ENCODE data around the gene NUP62.
"Not testable (repeated sequence)": the region's sequence is repeated elsewhere in the genome, so short reads cannot be mapped to it uniquely, and the experiment has no call there.

NUP62 gene

DNA sequence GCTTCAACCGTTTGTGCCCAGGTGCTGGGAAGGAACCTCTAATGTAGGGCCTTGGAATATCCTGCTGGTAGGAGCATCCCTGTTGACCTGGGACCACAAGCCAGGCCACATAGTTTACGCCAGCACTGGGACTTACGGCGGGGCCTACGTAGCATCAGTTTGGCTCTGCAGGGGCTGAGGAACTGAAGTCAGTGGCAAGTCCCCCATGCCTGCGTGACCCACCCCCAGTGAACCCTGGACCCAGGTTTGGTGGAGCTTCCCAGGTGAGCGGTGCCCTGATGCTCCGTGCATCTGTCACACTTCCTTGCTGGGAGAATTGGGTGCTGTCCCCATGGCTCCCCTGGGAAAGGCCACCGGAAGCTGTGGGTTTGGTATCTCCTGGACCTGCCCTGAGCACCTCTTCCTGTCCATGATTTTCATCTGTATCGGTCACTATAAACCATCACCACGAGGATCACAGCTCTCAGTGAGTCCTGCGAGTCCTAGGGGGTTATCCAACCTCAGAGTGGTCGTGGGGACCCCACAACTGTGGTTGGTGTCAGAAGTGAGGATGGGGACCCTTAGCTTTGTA is 21.7 kb upstream of the NUP62 start:
- no peak for DNase-seq

DNA sequence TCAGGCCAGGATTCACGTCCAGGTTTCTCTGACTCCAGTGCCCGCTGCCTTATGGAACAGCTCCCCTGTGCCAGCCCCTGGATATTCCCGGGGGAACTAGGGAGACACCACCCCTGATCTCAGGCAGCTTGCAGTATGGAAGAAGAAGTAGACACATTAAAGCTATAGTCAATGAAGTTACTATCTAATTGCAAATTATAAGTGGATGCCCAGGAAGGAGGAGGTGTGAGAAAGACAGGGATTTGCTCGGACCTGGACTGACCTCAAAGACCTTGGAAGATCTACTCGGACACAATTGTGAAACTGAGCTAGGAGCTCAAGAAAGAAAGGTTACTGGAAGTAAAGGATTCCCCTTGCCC is 21.3 kb upstream of the NUP62 start:
- DNase-seq: no peak

DNA sequence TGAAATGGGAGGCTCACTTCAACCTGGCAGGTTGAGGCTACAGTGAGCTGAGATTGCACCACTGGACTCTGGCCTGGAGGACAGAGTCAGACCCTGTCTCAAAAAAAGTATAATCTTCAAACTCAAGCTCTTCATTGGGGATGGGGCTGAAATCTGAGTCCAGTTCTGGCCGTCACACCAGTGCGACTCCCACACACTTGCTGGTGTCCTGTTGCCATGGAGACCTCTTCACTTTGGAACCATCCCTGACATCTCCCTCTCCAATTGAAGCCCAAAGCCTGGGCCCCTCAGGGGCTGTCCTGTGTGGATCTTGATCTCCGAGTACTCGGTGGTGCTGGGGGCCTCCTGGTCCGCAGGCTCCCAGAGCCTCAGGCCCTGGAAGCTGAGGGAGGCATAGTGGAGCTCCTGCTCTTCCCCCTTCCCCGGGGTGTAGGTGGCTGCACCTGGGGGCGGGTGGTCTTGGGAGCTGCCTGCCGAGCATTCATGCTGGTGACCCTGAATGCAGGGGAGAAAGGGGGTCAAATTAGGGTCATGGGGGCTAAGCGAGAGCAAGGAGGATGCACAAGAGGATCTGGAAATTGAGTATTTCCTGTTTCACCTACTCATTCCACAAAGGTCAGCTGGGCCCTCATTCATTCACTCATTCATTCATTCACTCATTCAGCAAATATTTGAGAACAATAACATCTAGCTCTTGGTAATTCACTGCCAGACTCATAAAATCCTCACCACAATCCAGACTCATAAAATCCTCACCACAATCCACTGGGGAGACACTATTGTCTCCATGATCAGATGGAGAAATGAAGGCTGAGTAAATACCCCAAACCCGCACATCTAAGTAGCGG is 20.7 kb upstream of the NUP62 start:
- DNase-seq: no peak

DNA sequence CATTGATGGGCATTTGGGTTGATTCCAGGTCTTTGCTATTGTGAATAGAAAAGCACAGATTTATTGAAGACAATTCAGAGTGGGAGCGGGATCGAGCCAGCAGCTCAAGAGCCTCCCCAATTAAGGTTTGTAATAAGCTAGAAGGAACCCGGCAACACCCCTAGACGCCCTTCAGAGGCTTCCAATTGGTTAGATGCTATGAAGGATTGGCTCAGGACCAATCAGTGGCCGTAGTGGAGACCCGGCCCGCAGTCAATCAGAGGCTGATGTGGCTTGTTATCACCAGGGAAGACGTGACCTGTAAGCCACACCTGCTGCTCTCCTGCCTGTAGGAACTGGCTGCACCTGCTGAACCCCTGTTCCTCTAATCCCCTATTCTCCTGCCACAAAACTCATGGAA is 17.1 kb upstream of the NUP62 start:
- DNase-seq: no peak

DNA sequence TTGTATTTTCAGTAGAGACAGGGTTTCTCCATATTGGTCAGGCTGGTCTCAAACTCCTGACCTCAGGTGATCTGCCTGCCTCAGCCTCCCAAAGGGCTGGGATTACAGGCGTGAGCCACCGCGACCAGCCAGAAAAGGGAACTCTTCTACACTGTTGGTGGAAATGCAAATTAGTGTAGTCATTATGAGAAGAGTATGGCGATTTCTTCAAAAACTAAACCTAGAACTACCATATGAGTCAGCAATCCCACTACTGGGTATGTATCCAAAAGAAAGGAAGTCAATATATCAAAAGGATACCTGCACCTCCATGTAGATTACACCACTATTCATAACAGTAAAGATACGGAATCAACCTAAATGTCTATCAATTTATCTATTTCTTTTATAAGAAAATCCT is 15.3 kb upstream of the NUP62 start:
- not testable (repeated sequence) for DNase-seq

DNA sequence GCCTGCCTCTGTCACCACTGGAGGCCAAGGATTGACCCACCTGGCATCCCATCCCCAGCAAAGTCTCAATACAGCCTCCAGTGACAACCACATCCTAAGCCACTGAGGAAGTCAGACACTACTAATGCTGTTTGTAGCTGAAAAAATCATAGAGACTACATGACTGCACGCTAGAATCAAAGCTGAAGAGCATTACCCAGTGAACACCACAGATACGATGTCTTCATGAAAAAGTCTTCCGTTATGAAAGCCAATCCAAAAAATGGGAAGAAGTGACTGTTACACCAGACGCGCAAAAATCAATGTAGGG is 11.1 kb upstream of the NUP62 start:
- no peak for DNase-seq

DNA sequence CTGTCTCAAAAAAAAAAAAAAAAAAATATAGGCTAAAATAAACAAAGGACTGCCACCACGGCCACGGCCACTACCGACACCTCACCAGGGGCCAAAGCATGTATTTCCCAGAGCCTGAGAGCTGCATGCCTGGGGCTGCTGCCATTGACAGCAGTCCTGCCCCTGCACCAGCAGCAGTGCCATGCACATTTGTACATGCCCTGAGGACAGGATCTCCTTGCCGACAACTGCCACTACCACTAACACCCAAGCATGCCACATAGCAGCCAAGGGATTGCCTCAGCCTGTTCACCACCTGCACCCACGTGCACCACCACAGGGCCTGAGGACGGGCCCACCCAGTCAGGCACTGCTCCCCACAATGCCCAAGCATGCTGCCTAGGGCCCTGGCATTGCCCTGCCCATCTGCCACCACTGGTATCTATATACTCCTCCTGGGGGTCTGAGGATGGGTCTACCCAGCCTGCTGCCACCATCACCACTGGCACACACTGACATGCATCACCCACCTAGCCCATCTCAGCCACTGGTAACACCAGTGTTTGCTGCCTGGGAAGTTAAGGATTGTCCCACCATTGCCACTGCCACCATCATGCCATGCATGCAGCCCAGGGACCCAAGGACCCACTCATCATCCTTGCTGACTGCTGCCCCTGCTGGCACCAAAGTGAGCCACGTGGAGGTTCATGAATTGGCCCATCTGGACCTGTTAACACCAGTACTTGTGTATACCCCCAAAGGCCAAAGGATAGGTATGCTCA is 10.6 kb upstream of the NUP62 start:
- DNase-seq: no peak

DNA sequence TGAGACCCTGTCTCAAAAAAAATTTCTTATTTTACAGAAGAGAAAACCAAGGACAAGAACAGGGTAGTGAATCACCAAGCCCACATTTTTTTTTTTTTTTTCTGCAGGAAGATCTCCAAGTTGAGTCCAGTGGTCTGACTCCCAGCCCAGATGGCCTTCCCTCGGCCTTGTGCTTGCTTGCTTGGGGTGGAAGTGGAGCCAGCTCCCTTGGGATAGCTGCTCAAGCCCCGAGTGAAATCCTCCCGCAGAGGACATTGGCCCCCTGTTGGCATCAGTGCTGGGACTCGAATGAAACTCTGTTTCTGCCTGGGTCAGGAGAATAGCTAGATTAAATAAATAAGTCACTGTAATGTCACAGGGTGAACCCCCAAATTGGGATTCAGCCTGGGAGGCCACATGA is 9.4 kb upstream of the NUP62 start:
- DNase-seq: no peak

DNA sequence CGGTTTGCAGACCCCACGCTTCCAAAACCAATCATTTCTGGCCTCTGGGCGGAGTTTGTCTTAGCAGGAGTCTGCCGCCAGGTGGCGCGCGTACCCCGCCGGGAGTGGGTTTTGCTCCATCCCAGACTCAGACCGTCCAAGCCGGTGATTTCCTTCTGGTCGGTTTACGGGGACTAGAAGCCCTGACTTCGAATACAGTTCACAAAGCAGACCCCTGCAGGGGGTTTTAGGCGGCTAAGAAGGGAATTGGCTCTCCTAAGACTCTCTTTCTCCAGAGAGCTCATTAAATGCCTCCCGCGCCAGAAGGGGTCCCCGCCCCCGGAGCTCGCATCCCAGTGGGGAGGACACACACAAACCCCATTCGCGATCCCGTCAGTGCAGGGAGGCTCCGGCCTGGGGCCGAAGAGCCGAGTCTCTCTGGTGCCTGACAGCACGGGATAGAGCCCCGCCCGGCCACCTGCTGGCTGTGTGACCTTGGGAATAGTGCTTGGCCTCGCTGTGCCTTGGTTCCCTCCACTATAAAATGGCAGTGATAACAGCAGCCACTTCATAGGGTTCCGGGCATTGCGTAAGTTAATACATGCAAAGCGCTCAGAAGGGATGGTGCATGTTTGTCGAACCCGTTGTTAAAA is 8.6 kb upstream of the NUP62 start:
- peak; percentile 67 for DNase-seq

DNA sequence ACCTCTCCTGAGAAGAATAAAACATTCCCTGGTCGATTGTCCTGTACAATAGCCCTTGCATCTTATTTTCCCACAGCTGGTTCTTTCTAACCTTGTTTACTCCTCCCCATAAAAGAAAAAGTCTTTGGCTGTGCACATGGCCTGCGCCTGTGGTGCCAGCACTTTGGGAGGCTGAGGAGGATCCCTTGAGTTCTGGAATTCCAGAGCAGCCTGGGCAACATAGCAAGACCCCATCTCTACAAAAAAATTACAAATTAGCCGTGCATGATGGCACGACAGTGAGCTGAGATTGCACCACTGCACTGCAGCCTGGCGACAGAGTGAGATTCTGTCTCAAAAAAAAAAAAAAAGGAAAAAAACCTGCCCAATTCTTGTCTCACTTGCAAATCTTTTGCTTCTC is 7.2 kb upstream of the NUP62 start:
- no peak for DNase-seq

DNA sequence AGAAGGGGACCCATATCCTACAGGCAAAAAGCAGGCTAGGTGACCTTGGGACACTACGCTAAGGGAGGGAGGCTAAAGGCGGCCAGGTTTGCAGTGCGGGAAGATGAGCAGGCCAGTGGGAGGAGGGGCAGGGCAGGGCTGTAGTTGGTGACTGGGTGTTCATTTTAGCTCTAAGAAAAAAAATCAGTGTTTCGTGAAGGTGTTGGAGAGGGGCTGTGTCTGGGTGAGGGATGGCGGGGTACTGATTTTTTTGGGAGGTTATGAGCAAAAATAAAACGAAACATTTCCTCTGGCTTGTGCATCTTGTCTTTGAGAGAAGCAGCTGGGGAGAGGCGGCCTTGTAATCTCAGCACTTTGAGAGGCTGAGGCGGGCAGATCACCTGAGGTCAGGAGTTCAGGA is 4.3 kb upstream of the NUP62 start:
- DNase-seq: no peak

DNA sequence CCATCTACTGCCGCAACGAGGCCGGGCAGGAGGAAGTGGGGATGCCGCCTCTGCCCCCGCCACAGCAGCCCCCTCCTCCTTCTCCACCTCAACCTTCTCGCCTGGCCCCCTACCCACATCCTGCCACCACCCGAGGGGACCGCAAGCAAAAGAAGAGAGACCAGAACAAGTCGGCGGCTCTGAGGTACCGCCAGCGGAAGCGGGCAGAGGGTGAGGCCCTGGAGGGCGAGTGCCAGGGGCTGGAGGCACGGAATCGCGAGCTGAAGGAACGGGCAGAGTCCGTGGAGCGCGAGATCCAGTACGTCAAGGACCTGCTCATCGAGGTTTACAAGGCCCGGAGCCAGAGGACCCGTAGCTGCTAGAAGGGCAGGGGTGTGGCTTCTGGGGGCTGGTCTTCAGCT is 3.4 kb upstream of the NUP62 start:
- no peak for DNase-seq

DNA sequence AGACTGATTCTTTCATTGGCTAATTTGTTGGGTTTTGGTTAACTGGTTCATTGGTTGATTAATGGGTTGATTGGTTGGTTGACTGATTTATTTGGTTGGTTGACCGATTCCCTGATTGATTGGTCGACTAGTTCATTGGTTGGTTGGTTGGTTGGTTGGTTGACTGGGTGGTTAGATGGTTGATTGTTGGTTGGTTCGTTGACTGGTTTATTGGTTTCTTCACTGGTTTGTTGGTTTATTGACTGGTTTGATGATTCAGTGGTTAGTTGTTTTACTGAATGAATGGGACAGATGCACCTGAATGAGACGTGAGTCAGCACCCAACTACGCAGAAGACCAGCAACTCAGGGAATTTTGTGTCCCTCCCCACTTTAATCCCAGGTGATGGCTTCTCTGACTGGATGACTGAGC is 2.7 kb upstream of the NUP62 start:
- no peak for DNase-seq

DNA sequence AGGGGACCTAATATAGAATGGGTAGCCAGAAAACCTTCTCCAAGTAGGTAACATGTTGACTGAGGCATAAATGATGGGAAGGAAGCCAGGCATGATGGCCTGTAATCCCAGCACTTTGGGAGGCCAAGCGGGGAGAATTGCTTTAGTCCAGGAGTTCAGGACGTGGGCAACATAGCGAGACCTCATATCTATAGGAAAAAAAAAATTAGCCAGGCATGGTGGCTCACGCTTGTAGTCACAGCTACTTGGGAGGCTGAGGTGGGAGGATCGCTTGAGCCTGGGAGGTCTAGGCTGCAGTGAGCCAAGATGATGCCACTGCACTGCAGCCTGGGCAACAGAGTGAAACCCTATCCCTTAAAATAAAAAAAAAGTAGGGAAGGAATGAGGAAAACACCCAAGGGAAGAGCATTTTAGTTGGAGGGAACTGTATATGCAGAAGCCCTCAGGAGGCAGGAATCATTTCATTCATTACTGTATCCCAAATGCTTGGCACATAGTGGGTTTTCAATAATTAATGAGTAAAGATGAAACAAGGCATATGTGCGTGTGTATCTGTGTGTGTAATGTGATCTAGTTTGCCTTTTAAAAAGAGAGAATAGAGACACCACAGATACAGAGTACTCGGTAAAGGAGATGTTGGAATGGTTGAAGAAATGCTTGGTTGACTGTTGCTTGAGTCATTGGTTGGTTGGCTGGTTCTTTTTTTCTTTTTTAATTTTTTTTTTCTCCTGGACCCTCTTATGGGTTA is 2.2 kb upstream of the NUP62 start:
- peak; percentile 10 for DNase-seq

DNA sequence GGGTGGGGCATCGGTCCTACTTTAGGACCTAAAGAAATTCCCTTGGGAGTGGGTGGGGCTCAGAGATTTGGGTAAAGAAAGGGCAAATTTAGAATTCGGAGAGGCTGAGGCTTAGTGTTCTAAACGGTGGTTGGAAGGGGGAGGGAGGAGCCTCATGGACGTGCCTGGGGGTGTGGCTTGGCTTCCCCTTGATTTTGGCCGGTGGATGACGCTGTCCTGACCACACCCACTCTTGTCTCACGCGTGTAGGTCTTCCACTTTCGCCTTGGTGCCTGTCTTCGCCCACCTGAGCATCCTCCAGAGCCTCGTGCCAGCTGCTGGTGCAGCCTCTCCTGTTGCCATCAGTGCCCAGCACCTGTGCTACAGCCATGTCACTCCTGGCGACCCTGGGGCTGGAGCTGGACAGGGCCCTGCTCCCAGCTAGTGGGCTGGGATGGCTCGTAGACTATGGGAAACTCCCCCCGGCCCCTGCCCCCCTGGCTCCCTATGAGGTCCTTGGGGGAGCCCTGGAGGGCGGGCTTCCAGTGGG is 1.2 kb upstream of the NUP62 start:
- no peak for DNase-seq

DNA sequence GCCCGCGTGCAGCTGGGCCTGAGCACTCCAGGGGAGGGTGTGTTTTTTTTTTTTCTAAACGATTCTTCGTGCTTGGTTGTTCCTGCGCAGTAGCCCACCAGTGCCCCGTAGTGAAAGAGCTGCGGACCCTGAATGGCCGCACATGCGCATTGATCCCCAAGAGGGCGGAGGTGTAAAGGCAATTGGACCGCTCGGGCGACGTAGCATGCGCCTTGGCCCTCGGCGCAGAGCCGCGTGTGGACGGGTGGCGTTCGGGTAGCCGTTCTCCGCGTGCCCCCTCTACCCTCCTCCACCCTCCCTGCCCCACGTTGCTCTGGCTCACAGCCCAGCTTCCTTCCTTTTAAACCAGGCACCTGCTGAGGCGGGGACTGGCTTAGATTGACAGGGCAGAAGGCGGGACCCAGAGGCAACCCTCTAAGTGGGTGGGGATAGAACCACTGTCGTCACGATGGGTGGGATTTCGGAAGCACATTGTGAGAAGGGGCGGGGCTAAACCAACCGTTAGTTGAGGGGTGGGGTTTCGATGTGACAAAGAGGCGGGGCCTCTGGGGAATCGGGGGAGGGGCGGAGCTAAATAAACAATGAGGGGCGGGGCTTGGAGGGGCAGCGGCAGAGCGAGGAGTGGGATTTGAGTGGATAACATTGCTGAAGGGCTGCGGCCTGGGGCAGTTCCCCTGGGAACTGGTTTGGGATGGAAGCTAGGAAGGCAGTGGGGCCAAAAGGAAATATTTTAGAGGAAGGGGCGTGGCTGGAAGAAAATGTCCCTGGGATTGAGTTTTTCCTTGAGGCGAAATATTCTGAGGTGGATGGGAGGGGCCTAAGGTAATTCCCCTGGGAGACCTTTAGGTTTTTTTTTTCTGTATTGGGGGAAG is 543 bp upstream of the NUP62 start:
- DNase-seq: peak; percentile 98

DNA sequence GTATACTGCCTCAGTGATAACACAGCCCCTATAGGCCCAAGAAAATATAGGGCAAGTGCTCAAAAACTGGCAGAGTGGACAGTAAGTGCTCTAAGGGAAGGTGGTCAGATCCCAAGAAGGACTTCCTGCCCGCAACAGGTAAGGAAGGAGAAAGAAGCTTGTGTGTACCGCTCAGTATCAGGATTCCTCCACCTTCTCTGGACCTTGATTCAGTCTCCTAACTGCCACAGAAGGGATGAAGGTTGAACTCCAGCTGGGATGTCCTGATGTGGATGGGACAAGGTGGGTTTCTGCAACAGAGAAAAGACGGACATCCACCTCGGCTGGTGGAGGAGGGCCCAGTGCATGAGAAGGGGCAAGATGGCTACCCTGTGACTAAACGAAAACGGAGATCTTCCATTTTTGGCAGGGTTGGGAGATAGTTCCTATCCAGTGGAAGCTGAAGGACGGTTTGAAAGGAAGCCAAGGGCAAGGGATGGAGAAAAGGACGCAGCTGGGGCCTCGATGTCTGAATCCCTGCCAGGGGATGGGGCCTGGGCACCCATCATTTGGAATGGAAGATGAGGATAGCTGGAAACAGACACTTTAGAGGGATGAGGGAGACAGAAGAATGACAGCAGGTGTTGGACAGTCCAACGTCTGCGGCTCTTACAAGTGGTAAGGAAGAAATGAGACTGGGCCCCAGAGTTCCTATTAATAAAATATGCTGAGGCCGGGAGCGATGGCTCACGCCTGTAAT is 1.6 kb downstream of the NUP62 start:
- DNase-seq: no peak

DNA sequence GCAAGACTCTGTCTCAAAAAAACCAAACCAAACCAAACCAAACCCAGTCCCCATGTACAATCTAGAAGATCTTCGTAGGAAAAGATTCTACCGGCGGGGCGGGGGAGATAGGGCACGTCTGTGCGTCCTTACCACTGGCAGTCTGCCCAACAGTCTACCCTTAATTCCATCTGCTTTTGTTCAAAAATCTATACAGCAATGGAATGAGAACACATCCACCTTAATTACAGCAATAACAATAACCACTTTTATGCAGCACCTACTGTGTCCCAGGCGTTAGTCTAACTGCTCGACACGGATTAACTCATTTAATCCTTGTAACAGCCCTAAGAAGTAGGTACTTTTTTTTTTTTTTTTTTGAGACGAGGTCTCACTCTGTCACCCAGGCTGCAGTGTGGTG is 2.8 kb downstream of the NUP62 start:
- DNase-seq: no peak

DNA sequence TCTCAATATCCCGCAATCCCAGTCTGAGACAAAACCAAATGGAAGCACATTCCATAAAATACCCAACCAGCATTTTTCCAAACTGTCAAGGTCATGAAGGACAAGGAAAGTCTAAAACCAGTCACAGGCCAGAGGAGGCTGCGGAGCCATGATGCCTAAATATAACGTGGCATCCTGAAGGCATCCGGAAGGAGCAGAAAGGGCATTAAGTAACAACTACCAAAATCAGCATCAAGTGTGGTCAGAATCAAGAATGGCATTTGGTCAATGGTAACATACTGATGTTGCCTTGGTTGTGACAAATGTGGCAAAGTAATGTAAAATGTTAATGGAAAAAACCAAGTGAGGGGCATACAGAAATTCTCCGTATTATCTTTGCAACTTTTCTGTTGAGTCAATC is 3.8 kb downstream of the NUP62 start:
- no peak for DNase-seq

DNA sequence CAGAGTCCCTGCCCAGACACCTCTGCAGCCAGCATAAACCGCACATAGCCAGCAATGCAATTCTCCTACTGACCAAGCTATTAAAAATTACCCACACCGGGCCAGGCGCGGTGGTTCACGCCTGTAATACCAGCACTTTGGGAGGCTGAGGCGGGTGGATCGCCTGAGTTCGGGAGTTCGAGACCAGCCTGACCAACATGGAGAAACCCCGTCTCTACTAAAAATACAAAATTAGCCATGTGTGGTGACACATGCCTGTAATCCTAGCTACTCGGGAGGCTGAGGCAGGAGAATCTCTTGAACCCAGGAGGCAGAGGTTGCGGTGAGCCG is 4.5 kb downstream of the NUP62 start:
- not testable (repeated sequence) for DNase-seq

Measured in NCI-H2171 treated with DMSO at 0.1 percent for 48 hours (cell line).